K562 (cell line): Measurements from ENCODE around the gene TPM4.

Experiments
- CBX2 ChIP-seq: fragments of 200-600 bp; sonication (generic); IDR thresholded peaks from one replicate; pipeline ENCODE4 v1.6.1; 2012; ENCODE audit warnings: mild to moderate bottlenecking, low read length, inconsistent platforms; ENCODE audit not compliant: insufficient read depth, poor library complexity, severe bottlenecking
- FOSL1 ChIP-seq: fragments of 200-800 bp; sonication (Bioruptor generic); conservative IDR thresholded peaks from 2 replicates; pipeline ENCODE4 v1.6.1; 2016; ENCODE audit warnings: missing genetic modification characterization, missing compliant biosample characterization
- FOXA1 ChIP-seq: fragments of 450-650 bp; IDR thresholded peaks from 2 replicates; pipeline ENCODE4 v1.6.1; 2016; ENCODE audit warnings: mild to moderate bottlenecking, borderline replicate concordance
- MTA2 ChIP-seq: fragments of 450-650 bp; IDR thresholded peaks from 2 replicates; pipeline ENCODE4 v1.6.1; 2016; ENCODE audit warnings: low read depth
- RFX5 ChIP-seq: IDR thresholded peaks from 2 replicates; pipeline ENCODE4 v1.6.1; 2011; ENCODE audit warnings: low read depth, mild to moderate bottlenecking, improper control_type of control experiment, low read length
- STAG1 ChIP-seq: sonication (generic); formaldehyde crosslinking; IDR thresholded peaks from 2 replicates; pipeline ENCODE4 v1.5.0; 2020; ENCODE audit warnings: missing genetic modification reagents, borderline replicate concordance
- TBP ChIP-seq: optimal IDR thresholded peaks from 2 replicates; pipeline ENCODE3; 2011; ENCODE audit warnings: low read depth, low read length, improper control_type of control experiment
- ZNF133 ChIP-seq: fragments of 250-450 bp; sonication (Bioruptor Pico); IDR thresholded peaks from 2 replicates; pipeline ENCODE4 v1.4.0; 2020; ENCODE audit warnings: mild to moderate bottlenecking
- ZNF696 ChIP-seq: fragments of 250-450 bp; sonication (Bioruptor Pico); conservative IDR thresholded peaks from 2 replicates; pipeline ENCODE4 v1.4.0; 2020; ENCODE audit warnings: mild to moderate bottlenecking, moderate library complexity
- TF ChIP-seq, protein P1 (sequence below), 3 experiments: IDR thresholded peaks in 2 of 3; conservative IDR thresholded peaks in 1 of 3; 2 replicates each; pipeline ENCODE4 v1.5.1; 2011 to 2012; ENCODE audit warnings: low read length in 3 of 3, mild to moderate bottlenecking in 3 of 3, control low read depth in 2 of 3, improper control_type of control experiment in 1 of 3, inconsistent platforms in 1 of 3, low read depth in 1 of 3, mixed read lengths in 1 of 3, moderate library complexity in 1 of 3; ENCODE audit not compliant: insufficient read depth in 2 of 3
- TF ChIP-seq, protein P2 (sequence below): fragments of 250-450 bp; sonication (Bioruptor Pico); IDR thresholded peaks from 2 replicates; pipeline ENCODE4 v1.8.0; 2022; ENCODE audit warnings: inconsistent platforms

DNA sequence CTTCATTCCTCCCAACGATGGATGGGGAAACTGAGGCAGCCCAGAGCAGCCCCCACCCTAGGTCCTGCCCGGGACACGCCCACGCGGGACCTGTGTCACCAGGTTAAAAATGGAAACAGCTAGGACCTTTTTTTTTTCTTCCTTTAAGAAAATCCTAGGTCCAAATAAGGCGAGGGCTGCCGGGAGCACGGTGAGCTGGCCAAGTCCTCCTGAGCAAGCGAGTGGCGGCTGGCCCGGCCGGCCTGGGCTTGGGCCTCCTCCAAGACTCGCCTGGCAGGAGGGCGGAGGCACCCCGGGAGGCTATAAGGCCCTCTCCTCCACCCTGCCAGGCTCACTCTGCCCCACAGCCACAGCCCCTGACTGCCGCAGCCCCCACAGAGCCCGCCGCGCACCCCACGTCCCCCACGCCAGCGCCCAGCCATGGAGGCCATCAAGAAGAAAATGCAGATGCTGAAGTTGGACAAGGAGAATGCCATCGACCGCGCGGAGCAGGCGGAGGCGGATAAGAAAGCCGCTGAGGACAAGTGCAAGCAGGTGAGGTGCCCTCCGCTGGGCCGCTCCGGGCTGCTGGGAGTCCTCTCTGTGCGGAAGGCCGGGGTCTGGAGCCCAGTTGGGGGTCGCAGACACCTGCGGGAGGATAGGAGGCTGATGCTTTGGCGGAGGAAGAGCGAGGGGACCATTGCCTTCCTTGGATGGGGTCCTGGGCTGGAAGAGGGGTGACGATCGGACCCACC, 8.9 kb upstream of the TPM4 start:
- TF ChIP-seq ZNF696 (CRISPR knock-in tag) (no peak), RFX5 (no peak), FOXA1 (no peak), CBX2 (no peak), ZNF133 (CRISPR knock-in tag) (no peak), FOSL1 (tag) (no peak), MTA2 (no peak), TBP (no peak), STAG1 (CRISPR knock-in tag) (no peak)
- TF ChIP-seq, protein P1, sequence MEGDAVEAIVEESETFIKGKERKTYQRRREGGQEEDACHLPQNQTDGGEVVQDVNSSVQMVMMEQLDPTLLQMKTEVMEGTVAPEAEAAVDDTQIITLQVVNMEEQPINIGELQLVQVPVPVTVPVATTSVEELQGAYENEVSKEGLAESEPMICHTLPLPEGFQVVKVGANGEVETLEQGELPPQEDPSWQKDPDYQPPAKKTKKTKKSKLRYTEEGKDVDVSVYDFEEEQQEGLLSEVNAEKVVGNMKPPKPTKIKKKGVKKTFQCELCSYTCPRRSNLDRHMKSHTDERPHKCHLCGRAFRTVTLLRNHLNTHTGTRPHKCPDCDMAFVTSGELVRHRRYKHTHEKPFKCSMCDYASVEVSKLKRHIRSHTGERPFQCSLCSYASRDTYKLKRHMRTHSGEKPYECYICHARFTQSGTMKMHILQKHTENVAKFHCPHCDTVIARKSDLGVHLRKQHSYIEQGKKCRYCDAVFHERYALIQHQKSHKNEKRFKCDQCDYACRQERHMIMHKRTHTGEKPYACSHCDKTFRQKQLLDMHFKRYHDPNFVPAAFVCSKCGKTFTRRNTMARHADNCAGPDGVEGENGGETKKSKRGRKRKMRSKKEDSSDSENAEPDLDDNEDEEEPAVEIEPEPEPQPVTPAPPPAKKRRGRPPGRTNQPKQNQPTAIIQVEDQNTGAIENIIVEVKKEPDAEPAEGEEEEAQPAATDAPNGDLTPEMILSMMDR (IDR thresholded peaks at IDR 0.05 in 2 of 3, conservative IDR thresholded peaks at IDR 0.05 in 1 of 3; ENCODE audit: insufficient read depth in 2 of 3, low read depth in 1 of 3, low read length in 3 of 3) = no peak
- TF ChIP-seq, protein P2, sequence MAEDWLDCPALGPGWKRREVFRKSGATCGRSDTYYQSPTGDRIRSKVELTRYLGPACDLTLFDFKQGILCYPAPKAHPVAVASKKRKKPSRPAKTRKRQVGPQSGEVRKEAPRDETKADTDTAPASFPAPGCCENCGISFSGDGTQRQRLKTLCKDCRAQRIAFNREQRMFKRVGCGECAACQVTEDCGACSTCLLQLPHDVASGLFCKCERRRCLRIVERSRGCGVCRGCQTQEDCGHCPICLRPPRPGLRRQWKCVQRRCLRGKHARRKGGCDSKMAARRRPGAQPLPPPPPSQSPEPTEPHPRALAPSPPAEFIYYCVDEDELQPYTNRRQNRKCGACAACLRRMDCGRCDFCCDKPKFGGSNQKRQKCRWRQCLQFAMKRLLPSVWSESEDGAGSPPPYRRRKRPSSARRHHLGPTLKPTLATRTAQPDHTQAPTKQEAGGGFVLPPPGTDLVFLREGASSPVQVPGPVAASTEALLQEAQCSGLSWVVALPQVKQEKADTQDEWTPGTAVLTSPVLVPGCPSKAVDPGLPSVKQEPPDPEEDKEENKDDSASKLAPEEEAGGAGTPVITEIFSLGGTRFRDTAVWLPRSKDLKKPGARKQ = no peak
